ENCODE measurements around the gene WDHD1. TPM values are rescaled to one million over a fixed set of nuclear protein-coding genes. Genes with fewer than 3 reads are reported as not detected.
"Not testable (repeated sequence)": the region's sequence is repeated elsewhere in the genome, so short reads cannot be mapped to it uniquely, and the experiment has no call there.

WDHD1 gene
- total RNA-seq, 2 donors from 2014 or later, result 0.14 to 1.8 TPM

- ATAC-seq (ENCODE audit: insufficient number of reproducible peaks, low FRiP score, low read depth), result no peak
These were observed 1.6 kb upstream of the WDHD1 start for GRCh38 chr14:55028476-55028875.

GRCh38 chr14:55028066-55028465 is 1.2 kb upstream of the WDHD1 start:
- Histone ChIP-seq H3K27me3 (replicated peaks; ENCODE audit: insufficient read depth) (no peaks in the 10 kb centered on the region), H3K4me1 (ENCODE audit: control insufficient read depth in 1 of 2, low read depth in 2 of 2) (peaks cover 27 to 28% of the 10 kb centered on the region in 2 donors), H3K36me3 (no peaks in the 10 kb centered on the region), H3K9me3 (no peaks in the 10 kb centered on the region), H3K27ac (no peak overlapping the region), H3K4me3 (peak overlapping the region; percentile 91)
- TF ChIP-seq CTCF (IDR thresholded peaks at IDR 0.05), result no peak
- DNase-seq (ENCODE audit: low spot score), result no peak
- ATAC-seq (ENCODE audit: insufficient number of reproducible peaks, low FRiP score, low read depth), result no peak

More at GRCh38 chr14:55028476-55028875, 1.6 kb upstream of the WDHD1 start:
- H3K36me3 ChIP-seq, result no peaks in the 10 kb centered on the region
- DNase-seq (ENCODE audit: low spot score), result no peak
- H3K4me3 ChIP-seq, result peak overlapping the region; percentile 91
- H3K9me3 ChIP-seq, result no peaks in the 10 kb centered on the region
- peaks cover 27 to 28% of the 10 kb centered on the region in 2 donors for H3K4me1 ChIP-seq (ENCODE audit: control insufficient read depth in 1 of 2, low read depth in 2 of 2)
- H3K27ac ChIP-seq, result no peak overlapping the region
- TF ChIP-seq CTCF (IDR thresholded peaks at IDR 0.05), result no peak
- H3K27me3 ChIP-seq (replicated peaks; ENCODE audit: insufficient read depth), result no peaks in the 10 kb centered on the region

- no peak for TF ChIP-seq CTCF (IDR thresholded peaks at IDR 0.05)
- Histone ChIP-seq H3K4me1 (ENCODE audit: control insufficient read depth in 1 of 2, low read depth in 2 of 2) (peaks cover 25 to 28% of the 10 kb centered on the region in 2 donors), H3K9me3 (no peaks in the 10 kb centered on the region), H3K27ac (peak overlapping the region in 1 of 2 donors; percentile 85), H3K36me3 (no peaks in the 10 kb centered on the region), H3K4me3 (peak overlapping the region; percentile 91), H3K27me3 (replicated peaks; ENCODE audit: insufficient read depth) (no peaks in the 10 kb centered on the region)
- no peak for DNase-seq (ENCODE audit: low spot score)
- ATAC-seq (ENCODE audit: insufficient number of reproducible peaks, low FRiP score, low read depth), result no peak
These were observed 482 bp downstream of the WDHD1 start for GRCh38 chr14:55026441-55026792.

- peak overlapping the region; percentile 91 for H3K4me3 ChIP-seq
These were observed 951 bp downstream of the WDHD1 start for GRCh38 chr14:55025948-55026347.

GRCh38 chr14:55024365-55024764 is 2.5 kb downstream of the WDHD1 start:
- not testable (repeated sequence) for H3K4me3 ChIP-seq; ATAC-seq (ENCODE audit: insufficient number of reproducible peaks, low FRiP score, low read depth); DNase-seq (ENCODE audit: low spot score)

More at GRCh38 chr14:55025948-55026347, 951 bp downstream of the WDHD1 start:
- H3K4me1 ChIP-seq (ENCODE audit: control insufficient read depth in 1 of 2, low read depth in 2 of 2), result peaks cover 22 to 28% of the 10 kb centered on the region in 2 donors
- no peak overlapping the region for H3K27ac ChIP-seq
- no peak for DNase-seq (ENCODE audit: low spot score)
- no peaks in the 10 kb centered on the region for H3K36me3 ChIP-seq
- H3K27me3 ChIP-seq (replicated peaks; ENCODE audit: insufficient read depth), result no peaks in the 10 kb centered on the region
- no peak for ATAC-seq (ENCODE audit: insufficient number of reproducible peaks, low FRiP score, low read depth)
- no peak for TF ChIP-seq CTCF (IDR thresholded peaks at IDR 0.05)
- H3K9me3 ChIP-seq, result no peaks in the 10 kb centered on the region

GRCh38 chr14:55019968-55020554 is 6.8 kb downstream of the WDHD1 start:
- DNase-seq (ENCODE audit: low spot score), result no peak
- Histone ChIP-seq H3K4me1 (ENCODE audit: control insufficient read depth in 1 of 2, low read depth in 2 of 2) (no peaks in the 10 kb centered on the region), H3K4me3 (no peak overlapping the region), H3K36me3 (no peaks in the 10 kb centered on the region), H3K27me3 (replicated peaks; ENCODE audit: insufficient read depth) (no peaks in the 10 kb centered on the region), H3K9me3 (no peaks in the 10 kb centered on the region), H3K27ac (no peak overlapping the region)
- no peak for ATAC-seq (ENCODE audit: insufficient number of reproducible peaks, low FRiP score, low read depth)
- TF ChIP-seq CTCF (IDR thresholded peaks at IDR 0.05), result no peak

More at GRCh38 chr14:55024365-55024764, 2.5 kb downstream of the WDHD1 start:
- peaks cover 22 to 28% of the 10 kb centered on the region in 2 donors for H3K4me1 ChIP-seq (ENCODE audit: control insufficient read depth in 1 of 2, low read depth in 2 of 2)
- not testable (repeated sequence) for H3K27me3 ChIP-seq (replicated peaks; ENCODE audit: insufficient read depth); H3K36me3 ChIP-seq; H3K9me3 ChIP-seq; H3K27ac ChIP-seq

Measured in thoracic aorta (tissue), 2 donors.